GM21737 (cell line): ENCODE data around the gene MFSD2A.
"Not testable (repeated sequence)": the region's sequence is repeated elsewhere in the genome, so short reads cannot be mapped to it uniquely, and the experiment has no call there.

Source experiments
- ATAC-seq: cut with Tn5 transposase; IDR thresholded peaks from one replicate; pipeline ENCODE4 v1.9.1; 2021; ENCODE audit warnings: mild to moderate bottlenecking, moderate library complexity; ENCODE audit not compliant: unreplicated experiment

Gene MFSD2A

GRCh38 chr1:39954870-39955546, at the start of gene MFSD2A:
TSS of gene MFSD2A (plus strand) at chr1:39955145. CDS start at chr1:39955293, 148 bp downstream.
- peak; percentile 78 for ATAC-seq

- ATAC-seq, result no peak
Observed at GRCh38 chr1:39905172-39905571, 49.8 kb upstream of the MFSD2A start.

- ATAC-seq, result no peak
Observed at GRCh38 chr1:39907528-39908453, 47.2 kb upstream of the MFSD2A start.

- ATAC-seq, result no peak
Observed at GRCh38 chr1:39908534-39908933, 46.4 kb upstream of the MFSD2A start.

GRCh38 chr1:39910263-39910662, 44.7 kb upstream of the MFSD2A start:
- no peak for ATAC-seq

- not testable (repeated sequence) for ATAC-seq
Observed at GRCh38 chr1:39913136-39913535, 41.8 kb upstream of the MFSD2A start.

- ATAC-seq, result no peak
Observed at GRCh38 chr1:39915499-39916129, 39.3 kb upstream of the MFSD2A start.

- no peak for ATAC-seq
Observed at GRCh38 chr1:39917825-39918224, 37.1 kb upstream of the MFSD2A start.

GRCh38 chr1:39919545-39919944, 35.4 kb upstream of the MFSD2A start:
- ATAC-seq, result no peak

- no peak for ATAC-seq
Observed at GRCh38 chr1:39922251-39922688, 32.7 kb upstream of the MFSD2A start.

GRCh38 chr1:39925721-39926342, 29.1 kb upstream of the MFSD2A start:
- no peak for ATAC-seq

GRCh38 chr1:39926343-39926793, 28.6 kb upstream of the MFSD2A start:
- no peak for ATAC-seq

GRCh38 chr1:39926820-39927219, 28.1 kb upstream of the MFSD2A start:
- ATAC-seq, result no peak

GRCh38 chr1:39927538-39927937, 27.4 kb upstream of the MFSD2A start:
- no peak for ATAC-seq

GRCh38 chr1:39928809-39929587, 25.9 kb upstream of the MFSD2A start:
- no peak for ATAC-seq

- ATAC-seq, result no peak
Observed at GRCh38 chr1:39933956-39934941, 20.7 kb upstream of the MFSD2A start.

- ATAC-seq, result no peak
Observed at GRCh38 chr1:39936724-39937491, 18.0 kb upstream of the MFSD2A start.

GRCh38 chr1:39938856-39939255, 16.1 kb upstream of the MFSD2A start:
- ATAC-seq, result no peak
